Measurements from ENCODE around the gene CRISPLD2.

DNA sequence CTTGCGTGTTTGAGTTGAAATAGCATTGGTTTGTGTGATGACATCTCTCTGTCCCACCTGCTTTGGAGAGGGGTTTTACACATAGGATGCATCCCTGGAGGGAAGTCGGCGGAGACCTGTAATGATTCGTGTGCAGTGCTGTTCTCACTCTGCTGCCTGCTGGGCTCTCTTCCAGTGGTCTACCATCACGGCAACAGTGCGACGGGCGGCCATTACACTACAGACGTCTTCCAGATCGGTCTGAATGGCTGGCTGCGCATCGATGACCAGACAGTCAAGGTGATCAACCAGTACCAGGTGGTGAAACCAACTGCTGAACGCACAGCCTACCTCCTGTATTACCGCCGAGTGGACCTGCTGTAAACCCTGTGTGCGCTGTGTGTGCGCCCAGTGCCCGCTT, 41.1 kb upstream of the CRISPLD2 start:
- TF ChIP-seq GATA2 (IDR thresholded peaks at IDR 0.05; ENCODE audit: low read depth, low read length): no peak
- TF ChIP-seq GATA3 (IDR thresholded peaks at IDR 0.05; ENCODE audit: low read depth, low read length): no peak
